NCI-H1092 (cell line): ENCODE results near the gene TMEM212.
"Not testable (repeated sequence)": the region's sequence is repeated elsewhere in the genome, so short reads cannot be mapped to it uniquely, and the experiment has no call there.

ENCODE experiments used
- DNase-seq: peaks from one replicate; lab custom pipeline; 2025; lab: John Stamatoyannopoulos, UW

TMEM212 gene

DNA sequence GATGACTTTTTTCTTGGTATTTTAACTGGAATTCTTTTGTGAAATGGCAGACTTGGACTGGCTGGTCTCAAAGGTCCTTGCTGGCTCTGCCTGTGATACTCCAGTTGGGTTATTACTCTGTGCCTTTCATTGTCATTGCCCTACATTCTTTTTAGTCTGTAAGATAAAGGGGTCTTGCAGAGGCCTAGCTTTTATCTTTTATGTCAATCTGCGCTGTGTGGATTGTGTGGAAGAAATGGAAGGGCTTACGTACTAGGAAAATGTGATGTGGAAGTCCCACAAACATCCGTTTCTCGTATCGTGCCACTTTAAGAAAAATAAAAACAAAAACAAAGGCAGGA is 8.7 kb upstream of the TMEM212 start:
- DNase-seq, result no peak

DNA sequence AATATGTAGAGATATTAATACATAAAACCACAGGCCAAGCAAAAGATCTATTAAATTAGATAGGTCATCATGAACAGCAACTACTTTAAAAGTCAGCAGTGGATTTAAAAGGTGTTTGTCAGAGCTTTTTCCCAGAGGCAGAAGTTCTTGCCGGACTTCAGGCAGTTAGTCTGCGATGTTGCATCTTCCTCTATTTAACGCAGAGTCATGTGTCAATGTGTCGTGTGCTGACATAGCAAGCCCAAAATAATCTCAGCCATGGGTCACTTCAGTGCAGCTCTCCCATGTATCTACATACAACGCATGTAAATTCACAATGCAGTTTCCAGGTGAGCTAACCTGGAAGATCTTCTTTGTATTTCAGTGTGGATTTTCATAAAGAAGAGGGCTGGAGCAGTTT is 8.0 kb upstream of the TMEM212 start:
- DNase-seq, result no peak

DNA sequence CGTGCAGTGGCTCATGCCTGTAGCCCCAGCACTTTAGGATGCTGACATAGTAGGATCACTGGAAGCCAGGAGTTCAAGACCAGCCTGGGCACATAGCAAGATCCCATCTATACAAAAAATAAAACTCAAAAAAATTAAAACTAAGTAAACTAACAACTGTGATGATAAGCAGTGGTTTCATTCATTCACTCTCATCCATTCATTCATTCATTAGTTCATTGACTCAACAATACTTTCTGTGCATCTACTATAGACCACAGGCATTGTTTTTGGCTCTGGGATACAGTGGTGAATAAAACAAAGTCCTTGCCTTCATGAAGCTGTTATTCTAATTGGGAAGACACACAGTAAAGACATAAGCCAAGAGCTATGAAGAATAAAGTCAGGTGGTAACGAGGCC is 7.5 kb upstream of the TMEM212 start:
- no peak for DNase-seq

DNA sequence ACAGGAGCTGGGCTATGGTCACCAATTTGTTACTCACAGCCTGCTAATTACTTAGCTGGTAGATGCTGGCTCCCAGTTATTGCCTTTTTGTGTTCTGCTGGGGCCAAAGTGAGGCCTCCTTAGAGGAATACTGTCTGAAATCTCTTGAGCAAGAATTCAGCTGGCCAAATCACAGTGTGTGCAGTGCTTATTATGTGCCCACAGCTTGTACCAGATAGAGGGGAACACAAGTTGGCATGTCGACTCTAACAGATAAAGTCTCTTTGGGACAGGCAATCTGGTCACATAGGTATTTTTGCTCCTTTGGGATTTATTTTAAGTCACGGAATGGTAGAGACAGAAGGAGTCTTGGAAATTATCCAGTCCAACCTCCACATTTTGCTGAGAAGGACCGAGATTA is 6.3 kb upstream of the TMEM212 start:
- DNase-seq, result no peak

DNA sequence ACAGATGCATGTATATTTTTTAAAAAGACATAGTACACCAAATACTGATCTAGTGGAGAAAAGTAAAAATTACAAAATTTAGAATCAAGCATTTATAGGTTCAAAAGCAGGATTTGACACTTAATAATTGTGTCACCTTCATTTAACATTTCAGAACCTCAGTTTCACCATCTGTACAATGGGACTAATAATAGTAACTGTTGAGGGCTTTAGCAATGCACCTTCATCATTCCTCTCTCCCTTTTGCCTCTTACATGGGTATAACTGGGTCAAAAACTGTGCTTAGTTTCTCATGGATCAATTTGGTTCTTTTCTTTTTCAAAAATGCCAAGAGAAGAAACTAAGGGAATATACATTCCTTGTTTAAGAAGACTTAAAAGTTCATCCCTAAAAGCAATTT is 5.5 kb upstream of the TMEM212 start:
- no peak for DNase-seq

DNA sequence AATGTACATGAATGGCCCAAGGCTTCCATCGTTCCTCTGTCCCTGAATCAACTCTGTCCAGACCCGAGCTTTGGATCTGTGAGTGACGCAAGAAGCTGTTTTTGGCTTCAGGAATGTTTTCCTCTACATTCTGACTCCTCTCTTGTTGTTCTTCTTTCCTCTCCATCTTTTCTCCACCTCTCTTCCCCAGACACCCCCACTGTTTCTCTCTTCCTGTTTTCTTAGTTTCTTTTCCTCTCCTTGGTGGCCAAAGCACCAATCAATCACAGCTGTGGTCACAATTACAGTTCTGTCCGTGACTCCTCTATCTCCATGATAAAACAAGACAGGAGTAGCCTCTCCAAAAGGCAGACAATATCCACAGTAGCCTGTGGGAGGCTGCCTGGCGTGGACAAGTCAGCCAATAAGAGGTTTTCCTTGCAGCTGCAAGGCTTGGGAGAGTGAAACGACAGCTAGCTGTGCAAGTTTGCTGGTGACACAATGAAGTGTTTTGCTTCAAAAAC is 4.9 kb upstream of the TMEM212 start:
- no peak for DNase-seq

DNA sequence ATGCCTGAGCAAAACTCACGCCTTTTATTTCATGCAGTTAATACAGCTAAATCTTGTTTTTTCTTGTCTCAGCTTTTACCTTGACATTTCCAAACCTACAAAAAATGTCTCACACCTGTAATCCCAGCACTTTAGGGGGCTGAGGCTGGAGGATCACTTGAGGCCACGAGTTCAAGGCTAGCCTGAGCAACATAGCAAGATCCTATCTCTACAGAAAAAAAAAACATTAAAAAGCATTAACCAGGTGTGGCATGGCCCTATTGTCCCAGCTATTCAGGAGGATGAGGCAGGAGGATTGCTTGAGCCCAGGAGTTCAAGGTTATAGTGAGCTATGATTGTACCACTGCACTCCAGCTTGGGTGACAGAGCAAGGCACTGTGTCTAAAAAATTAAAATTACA is 3.9 kb upstream of the TMEM212 start:
- no peak for DNase-seq

DNA sequence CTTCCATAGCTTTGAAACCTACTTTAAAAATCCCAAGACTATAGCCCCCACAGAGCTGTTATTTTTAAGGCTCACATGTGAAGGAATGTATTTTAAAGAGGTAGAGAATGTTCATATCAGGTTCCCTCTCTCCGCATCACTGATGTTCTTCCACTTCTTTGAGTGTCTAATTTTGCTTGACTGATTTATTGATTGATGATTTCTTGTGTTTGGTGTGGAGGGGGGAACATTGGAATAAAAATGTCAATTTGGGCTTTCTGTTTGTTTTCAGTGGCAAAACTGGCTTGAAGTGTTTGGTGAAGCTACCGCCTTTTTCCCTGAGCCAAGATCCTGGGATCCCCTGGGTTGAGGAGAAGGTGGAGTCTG is 2.7 kb upstream of the TMEM212 start:
- no peak for DNase-seq

GRCh38 chr3:171840811-171841619 is 2.1 kb upstream of the TMEM212 start:
- DNase-seq, result no peak

DNA sequence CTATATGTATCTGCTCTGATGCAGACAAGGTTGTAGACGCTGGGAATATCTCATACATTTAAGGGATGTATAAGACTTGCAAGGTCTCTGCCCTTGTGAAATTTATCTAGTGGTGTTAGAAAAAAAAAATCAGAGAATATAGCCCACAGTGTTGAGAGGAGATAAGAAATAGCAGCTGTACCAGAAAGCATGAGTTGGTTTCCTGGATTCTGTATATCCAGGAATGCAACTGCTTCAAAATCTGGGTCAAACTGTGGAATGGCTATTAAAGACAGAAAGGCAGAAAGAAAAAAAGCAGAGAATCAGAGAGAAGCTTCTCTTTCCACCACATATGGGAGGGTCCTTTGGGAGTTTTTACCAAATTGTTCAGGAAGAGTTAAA is 1.5 kb upstream of the TMEM212 start:
- no peak for DNase-seq

GRCh38 chr3:171844873-171845272 is 1.7 kb downstream of the TMEM212 start:
- DNase-seq, result no peak

- DNase-seq, result no peak
Observed at GRCh38 chr3:171845481-171846284, 2.5 kb downstream of the TMEM212 start.

- DNase-seq, result no peak
Observed at GRCh38 chr3:171846597-171846996, 3.4 kb downstream of the TMEM212 start.

DNA sequence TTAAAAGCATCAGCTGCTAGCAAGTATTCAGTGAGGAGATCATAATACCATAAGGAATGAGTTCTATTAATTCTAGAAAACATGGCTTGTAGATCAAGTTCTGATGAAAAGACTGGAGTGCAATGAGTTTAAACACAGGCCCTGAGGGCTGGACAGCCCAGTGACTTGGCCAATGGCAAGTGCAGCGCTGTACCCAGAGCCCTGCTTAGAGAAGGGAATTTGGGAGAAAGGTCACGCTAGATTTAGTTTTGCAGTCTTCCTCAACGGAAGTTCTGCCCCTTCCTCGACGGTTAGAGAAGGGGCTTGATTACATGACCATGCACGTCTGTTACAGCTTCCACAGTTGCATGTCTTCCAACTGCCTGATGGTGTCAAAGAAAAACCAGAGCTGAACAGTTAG is 4.0 kb downstream of the TMEM212 start:
- no peak for DNase-seq

GRCh38 chr3:171847595-171848259 is 4.6 kb downstream of the TMEM212 start:
- DNase-seq, result no peak

- no peak for DNase-seq
Observed at GRCh38 chr3:171849617-171850319, 6.6 kb downstream of the TMEM212 start.

GRCh38 chr3:171850320-171850959 is 7.3 kb downstream of the TMEM212 start:
- no peak for DNase-seq

- no peak for DNase-seq
Observed at GRCh38 chr3:171850960-171851659, 8.0 kb downstream of the TMEM212 start.

DNA sequence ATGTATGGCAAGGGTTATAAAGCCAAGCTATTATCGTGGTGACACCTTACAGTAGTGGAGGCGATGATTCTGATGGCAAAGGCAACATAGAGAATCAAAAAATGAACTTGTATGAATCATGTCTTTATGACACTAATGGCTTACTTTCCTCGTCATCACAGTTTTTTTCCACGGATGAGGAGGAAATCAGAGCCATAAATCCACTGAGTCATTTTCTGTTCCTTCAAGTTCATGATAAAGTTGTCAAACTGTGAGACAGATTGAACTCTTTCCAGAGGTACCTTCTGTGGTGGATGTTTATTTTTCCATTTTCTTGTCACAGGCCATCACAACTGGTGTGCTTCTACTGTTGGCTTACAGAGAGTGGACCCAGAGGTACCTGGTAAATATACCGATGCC is 8.5 kb downstream of the TMEM212 start:
- no peak for DNase-seq

GRCh38 chr3:171854649-171855305 is 11.6 kb downstream of the TMEM212 start:
- DNase-seq, result no peak

- not testable (repeated sequence) for DNase-seq
Observed at GRCh38 chr3:171858770-171859169, 15.6 kb downstream of the TMEM212 start.
